Embryonic facial prominence (tissue), 1 donor: Measurements from ENCODE around the gene TRABD2A.
"Not testable (repeated sequence)": the region's sequence is repeated elsewhere in the genome, so short reads cannot be mapped to it uniquely, and the experiment has no call there.

Experiments
- DNase-seq: peaks from one replicate; pipeline ENCODE4 v3.0.0-alpha.2; 2016; ENCODE audit errors: extremely low spot score

The TRABD2A gene

DNA sequence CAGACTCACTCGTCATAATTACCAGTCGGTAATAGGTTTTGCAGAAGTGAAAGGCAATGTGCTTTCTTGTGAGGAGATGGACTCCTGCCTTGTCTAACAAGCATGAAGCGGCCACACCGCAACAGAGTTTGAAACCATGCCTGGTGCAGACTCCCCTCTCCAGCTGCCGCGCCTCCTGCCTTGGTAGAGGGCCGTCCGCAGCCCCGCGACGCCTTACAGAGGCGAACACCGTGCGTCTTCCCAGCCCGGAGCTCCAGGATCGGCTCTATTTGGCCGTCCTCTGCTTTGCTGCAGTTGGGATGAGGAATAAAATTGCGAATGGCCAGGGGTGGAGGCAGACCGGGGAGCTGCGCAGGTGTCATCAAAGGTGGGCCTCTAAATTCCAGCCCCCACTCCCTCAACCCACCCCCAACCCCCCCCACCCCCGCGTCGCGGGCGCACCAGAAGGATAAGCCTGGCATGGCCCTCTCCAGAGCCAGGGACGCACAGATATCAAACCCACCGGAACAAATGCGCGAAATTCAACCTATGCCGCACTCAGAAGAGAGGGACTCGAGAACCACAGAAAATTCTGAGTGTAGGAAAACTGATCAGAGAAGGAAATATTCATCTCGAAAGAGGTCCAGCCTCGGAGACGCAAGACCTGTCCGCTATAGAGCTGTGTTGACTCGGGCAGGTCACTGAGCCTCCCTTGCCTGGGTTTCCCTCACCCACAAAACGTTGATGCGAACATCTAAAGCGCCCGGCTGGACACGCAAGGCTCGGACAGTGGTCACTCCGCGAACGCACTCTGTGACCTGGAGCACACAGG lies 1.1 kb downstream of the TRABD2A start:
- no peak for DNase-seq

DNA sequence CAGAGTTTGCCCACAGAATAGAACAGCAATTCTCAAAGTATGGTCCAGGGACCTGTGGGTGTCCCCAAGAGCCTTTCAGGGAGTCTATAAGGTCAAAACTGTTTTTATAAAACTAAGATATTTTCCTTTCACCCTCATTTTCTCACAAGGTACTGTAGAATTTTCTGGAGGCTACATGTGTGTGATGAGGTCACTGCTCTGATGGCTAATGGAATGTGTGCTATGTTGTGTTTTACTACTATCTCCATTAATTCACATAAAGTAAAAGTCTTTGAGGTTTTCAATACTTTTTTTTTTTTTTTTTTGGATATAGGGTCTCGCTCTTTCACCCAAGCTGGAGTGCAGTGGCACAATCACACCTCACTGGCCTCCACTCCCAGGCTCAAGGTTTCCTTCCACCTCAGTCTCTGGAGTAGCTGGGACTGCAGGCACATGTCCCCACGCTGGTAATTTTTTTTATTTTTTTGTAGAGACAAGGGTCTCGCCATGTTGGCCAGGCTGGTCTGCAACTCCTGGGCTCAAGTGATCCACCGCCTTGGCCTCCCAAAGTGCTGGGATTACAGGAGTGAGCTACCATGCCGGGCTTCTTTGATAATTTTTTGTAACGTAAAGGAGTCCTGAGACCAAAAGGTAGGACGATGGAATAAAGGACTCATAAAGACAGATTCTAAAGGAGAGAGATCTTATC lies 1.8 kb downstream of the TRABD2A start:
- DNase-seq: no peak

DNA sequence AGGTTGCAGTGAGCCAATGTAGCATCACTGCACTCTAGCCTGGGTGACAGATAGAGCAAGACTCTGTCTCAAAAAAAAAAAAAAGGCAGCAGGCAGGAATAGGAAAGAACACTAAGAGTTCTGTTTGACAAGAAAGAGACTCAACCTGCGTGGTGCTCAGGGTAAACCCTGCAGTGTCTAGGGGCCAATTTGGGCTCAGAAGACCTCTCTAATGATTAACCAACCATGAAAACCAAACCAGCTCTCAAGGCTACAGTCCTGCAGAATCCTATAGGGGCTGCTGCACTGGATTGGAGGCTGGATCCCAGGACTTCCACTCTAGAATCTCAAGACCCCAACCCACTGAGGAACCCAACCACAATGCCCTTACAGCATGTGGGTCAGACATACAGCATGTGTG lies 2.4 kb downstream of the TRABD2A start:
- DNase-seq: no peak

DNA sequence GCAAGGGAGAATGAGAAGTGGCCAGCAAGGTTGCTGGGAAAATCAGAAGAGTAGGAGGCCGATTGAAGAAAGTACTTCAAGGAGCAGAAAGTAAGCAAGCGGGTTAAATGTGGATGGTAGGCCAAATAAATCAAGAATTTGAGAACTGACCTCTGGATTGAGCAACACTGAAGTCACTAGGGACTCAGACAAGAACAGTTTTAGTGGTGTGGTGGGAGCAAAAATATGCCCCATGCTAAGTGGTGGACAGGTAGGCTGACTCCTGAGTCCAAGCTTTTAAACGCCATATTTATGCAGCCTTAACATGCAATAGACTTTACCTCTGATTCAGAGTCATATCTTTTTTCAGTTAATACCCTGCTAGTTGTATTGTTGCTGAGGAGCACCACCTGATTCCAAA lies 4.5 kb downstream of the TRABD2A start:
- DNase-seq: no peak

DNA sequence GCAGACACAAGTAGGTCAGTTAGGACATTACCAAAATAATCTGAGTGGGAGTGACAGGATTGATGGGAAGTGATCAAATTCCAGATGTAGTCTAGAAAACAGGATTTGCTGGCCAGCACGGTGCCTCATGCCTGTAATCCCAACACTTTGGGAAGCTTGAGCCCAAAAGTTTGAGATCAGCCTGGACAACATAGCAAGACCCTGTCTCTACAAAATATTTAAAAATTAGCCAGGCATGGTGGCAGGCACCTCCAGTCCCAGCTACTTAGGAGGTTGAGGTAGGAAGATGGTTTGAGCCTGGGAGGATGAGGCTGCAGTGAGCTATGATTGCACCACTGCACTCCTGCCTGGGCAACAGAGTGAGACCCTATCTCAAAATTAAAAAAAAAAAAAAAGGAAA lies 5.3 kb downstream of the TRABD2A start:
- DNase-seq: not testable (repeated sequence)

DNA sequence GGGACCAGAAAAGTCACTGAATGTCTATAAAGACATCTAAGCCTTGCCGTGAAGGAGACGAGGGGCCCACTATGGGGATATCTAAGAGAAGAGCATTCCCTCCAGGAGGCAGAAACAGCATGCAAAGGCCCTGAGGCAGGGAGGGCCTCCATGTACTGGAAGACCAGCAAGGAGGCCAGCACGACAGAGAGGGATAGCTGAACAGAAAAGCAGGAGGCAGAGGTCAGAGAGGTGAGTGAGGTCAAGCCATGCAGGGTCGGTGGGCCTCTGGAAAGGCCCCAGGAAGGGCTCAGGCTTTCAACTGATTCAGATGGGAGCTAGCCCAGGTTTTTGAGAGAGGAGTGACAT lies 5.7 kb downstream of the TRABD2A start:
- no peak for DNase-seq

DNA sequence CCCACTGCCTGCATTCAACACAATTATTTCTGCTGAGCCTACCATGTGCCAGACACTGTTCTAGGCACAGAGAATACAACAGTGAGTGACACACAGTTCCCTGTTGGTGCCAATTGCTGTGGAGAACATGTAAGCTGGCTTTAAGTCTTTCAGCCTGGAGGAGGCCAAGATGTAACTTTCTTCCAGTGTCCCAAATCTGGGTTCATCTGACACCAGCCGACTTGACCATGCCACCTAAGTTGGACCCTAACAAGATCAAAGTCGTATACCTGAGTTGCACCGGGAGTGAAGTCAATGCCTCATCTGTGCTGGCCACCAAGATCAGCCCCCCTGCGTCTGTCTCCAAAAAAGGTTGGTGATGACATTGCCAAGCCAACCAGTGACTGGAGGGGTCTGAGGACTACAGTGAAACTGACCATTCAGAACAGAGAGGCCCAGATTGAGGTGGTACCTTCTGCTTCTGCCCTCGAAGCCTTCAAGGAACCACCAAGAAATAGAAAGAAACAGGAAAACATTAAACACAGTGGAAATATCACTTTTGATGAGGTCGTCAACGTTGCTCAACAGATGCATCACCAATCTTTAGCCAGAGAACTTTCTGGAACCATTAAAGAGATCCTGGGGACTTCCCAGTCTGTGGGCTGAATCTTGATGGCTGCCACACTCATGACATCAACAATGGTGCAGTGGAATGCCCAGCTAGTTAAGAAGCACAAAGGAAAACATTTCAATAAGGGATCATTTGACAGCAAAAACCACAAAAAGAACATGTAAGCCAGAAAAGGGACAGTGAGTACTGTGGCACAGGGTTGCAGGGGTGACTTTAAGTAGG lies 6.3 kb downstream of the TRABD2A start:
- DNase-seq: no peak

DNA sequence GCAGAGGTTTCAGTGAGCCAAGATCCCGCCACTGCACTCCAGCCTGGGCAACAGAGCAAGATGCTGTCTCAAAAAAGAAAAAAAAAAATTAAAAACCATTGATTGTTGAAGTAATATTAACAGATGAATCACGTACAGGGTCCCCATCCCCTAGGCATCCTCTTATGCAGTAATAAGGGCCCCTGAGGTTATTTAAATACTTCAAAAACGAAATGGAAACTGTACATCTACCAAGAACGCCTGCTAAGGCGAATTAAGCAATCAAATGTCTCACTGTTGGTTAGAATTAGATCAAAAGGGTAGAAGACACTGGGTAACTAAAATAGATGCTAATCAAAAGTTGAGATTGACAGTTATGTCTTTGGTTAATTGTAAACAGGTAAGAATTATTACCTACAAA lies 7.5 kb downstream of the TRABD2A start:
- DNase-seq: no peak

DNA sequence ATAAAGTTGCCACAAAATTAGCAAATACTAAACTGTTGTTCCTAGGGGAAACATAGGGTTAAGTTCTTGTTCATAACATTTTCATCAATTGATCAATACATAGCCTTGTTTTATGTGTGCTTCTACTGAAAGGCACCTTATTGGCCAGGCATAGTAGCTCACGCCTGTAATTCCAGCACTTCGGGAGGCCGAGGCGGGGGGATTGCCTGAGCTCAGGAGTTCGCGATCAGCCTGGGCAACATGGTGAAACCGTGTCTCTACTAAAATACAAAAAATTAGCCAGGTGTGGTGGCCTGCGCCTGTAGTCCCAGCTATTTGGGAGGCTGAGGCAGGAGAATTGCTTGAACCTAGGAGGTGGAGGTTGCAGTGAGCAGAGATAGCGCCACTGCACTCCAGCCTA lies 8.2 kb downstream of the TRABD2A start:
- not testable (repeated sequence) for DNase-seq

DNA sequence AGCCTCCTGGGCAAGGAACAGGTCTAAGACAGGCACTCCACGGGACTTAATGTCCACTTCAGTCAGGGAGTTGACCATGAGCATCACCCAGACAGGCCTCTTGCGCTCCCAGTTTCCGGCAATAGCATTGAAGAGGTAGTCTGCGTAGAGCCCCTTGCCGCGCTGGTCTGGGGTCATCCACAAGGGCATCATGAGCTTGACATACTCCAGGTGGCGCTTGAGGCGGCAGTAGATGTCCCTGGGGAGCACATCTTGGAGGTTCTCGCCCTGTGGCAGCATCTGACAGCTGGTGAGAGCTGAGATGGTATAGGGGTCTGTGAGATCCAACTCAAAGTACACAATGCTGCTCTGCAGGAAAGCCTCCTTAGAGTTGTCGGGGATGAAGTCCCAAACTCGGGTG lies 10.6 kb downstream of the TRABD2A start:
- DNase-seq: no peak

DNA sequence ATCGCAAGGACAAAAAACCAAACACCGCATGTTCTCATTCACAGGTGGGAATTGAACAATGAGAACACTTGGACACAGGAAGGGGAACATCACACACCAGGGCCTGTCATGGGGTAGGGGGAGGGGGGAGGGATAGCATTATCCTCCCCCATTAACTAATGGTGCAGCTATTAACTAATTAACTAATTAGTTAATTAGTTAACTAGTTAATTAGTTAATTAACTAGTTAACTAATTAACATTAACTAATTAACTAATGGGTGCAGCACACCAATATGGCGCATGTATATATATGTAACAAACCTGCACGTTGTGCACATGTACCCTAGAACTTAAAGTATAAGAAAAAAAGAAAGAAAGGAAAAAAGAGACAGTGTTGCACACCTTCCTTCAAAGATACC lies 12.6 kb downstream of the TRABD2A start:
- DNase-seq: not testable (repeated sequence)

DNA sequence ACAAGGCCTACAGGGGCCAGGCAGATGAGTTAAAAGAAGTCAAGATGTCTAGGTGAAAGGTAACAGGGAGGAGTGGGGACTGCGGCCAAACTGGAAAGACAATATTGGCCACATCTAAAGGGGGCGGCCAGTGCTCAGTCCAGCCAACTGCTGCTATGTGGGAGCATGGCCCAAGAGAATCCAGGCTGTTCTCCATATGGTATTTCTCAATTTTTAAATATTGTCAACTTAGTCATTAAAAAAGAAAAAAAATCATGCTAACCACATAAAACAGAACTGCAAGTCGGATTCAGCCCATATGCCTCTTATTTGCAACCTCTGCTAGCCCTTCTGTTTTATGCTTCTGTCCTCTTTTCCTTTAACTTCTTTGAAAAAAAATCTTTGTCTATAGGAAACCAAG lies 14.8 kb downstream of the TRABD2A start:
- DNase-seq: no peak

DNA sequence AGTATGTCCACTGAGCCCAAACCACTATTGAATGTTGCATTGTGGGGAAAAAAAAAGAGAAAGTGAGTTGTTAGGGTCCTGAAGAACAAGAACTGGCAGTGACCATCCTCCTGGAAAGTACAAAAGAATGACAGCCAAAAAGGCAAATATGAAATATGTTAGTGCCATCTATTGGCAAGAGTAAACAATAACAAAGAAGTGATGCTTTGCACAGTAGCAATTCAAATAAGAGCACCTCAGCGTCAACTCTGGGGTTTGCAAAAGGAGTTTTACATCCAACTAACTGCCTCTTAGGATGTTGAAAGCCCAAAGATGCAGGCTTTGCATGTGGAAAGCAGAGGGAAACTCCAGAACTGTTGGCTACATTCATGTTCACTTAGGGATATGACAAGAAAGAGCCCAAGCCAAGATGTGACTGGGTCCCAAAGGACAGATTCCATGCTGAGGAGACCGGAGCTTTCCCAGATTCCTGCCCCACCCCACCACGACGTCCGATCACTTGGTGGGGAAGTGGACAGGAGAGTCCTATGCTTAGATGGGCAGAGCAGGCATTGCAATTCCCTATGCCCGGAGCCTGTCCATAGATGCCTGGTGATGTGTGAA lies 15.6 kb downstream of the TRABD2A start:
- DNase-seq: no peak

DNA sequence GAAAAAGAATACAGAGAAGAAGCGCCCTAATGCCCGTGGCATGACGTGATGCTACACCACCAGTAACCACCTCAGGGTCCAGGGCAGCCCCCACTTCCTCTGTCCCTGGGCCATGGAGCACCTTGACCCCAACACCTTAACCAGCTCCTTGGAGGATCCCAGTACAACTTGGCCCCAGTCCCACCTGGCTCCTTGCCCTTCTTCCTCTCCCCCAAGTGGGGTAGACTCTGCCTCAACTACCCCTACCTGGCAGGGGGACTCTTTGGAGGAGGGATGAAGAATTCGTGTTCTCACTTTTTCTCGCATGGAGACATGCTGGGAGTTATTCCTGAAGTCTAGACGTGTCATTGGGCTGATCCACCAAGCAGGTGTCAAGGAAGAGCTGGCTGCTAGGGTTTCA lies 18.9 kb downstream of the TRABD2A start:
- no peak for DNase-seq

DNA sequence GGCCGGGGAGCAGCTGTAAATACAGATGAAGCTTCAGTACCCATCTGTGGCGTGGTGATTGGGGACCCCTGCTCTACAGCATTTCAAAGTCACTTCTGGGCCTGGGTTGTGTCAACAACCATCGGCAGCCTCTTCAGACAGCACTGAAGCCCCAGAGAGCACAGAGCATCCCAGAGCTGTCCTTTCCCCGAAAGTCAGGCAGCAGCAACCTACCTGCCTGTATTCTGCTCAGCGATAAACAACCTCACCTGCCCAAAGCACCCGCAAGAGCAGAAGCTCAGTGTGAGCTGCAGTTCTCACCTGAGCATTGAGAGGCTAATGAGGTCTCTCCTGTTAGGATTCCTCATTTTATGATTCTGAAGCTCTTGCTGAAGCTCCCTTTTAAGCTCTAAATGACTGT lies 19.3 kb downstream of the TRABD2A start:
- DNase-seq: no peak

DNA sequence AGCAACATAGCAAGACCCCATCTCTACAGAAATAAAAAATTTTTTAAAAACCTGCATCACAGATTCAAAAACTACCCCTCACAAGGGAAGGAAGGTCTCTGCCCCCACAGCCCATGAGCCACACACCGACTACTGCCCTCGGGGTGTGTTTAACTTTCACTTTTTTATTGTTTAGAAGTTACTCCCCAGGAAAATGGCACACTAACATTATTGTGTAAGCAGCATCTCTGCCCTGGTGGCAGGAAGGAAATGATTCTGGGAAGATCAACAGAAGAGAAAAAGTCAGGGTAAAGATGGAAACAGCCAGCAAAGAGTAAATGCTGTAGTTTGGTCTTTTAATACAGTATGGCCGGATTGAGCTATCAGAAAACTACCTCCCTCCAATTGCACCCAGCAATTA lies 21.9 kb downstream of the TRABD2A start:
- no peak for DNase-seq

DNA sequence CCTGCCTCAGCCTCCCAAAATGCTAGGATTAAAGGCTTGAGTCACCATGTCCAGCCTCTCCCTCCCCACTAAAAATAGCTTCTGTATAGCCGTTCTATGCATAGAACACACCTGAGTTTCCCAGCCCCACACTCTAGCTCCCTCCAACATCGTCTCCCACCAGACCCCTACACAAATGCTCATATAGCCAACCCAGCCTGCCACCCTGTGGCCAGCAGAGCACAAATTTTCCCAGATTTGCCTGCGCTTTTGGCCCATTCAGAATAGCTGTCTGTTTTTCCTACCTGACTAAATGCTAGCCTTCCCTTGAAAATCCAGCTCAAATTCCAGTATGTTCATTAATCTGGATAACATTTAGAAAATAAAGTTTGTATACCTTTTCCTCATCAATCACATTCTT lies 22.8 kb downstream of the TRABD2A start:
- DNase-seq: no peak

DNA sequence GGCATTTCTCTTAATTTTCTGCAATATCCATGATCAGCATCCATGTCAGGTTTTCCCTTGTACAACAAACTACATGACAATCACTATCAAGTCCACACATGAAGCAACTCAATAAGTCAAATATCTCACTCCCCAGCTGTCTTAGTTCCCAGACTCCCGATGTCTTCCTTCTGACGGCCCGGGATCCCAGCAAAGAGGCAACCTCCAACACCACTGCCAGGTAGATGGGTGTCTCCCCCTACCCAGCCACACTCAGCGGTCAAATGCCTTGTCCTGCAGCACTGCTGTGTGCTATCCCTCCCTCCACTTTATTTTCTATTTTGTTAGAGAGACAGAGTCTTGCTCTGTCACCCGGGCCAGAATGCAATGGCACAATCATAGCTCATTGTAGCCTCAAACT lies 23.3 kb downstream of the TRABD2A start:
- DNase-seq: no peak

DNA sequence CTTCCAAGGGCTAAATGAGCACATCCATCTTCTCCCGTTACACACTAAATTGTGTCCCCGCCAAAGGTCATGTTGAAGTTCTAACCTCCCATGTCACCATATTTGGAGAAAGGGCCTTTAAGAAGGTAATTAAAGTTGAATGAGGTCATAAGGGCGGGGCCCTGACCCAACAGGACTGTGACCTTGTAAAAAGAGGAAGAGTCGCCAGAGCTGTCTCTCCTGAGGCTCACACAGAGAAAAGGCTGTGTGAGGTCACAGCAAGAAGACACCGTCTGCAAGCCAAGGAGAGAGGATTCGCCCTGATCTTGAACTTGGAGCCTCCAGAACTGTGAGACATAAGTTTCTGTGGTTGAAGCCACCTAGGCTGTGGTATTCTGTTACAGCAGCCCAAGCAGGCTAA lies 24.1 kb downstream of the TRABD2A start:
- DNase-seq: no peak

DNA sequence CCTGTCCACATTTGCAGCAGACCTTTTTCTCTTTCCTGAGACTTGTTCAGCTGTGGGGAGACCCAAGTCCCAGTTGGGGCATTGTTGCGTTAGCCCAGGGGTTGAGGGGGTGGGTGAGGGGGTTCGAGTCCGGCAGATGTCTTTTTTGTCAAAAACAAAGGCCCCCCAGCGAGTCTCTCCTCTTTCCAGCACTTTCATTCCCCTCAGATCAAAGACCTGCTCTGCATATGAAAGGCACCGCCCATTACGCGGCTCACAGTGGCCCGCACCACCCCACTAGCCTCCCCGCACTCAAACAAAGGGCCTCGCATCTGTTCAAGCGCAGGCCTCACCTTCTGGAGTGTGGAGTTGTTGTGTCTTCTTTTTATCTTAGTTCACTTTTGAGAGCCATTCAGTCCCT lies 25.2 kb downstream of the TRABD2A start:
- no peak for DNase-seq

DNA sequence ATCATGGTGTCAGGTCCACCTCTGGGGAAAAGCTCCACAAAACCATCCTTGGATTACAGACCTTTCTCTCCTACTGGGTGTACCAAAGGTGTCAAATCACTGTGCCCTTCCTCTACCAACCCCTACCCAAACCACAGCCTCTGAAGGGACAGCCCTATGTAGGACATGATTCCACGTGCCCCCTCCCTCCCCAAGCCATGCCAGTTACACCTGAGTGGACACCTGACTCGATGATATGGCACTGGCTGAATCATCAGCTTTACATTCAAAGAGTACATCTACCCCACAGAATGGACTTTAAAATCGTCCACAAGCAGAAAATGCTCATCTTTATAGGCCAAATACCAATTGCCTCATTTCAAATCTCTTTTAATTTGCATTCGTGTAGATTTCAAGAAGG lies 26.0 kb downstream of the TRABD2A start:
- DNase-seq: no peak

DNA sequence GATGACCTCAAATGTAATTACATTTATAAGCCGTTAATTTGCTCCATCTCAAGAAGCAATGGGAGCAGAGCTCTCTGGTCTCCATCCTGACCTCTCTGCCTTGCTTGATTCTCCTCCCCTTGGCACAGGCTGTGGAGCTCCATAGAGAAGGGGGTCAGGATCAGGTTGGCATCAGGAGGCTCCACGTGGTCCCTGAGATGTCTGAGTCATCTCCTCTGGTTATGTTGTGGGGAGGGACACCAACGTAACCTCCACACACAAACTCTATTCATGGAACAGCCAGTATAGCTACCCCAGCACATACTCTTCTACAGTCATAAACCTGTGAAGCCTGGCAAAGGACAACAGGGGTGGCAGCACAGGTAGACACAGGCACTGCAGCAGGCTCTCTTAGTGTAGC lies 29.0 kb downstream of the TRABD2A start:
- DNase-seq: no peak
